NCI-H187 (cell line): ENCODE measurements around the gene GRIA3.
"Not testable (repeated sequence)": the region's sequence is repeated elsewhere in the genome, so short reads cannot be mapped to it uniquely, and the experiment has no call there.

Experiments used
- DNase-seq, 2 experiments: peaks; one replicate each; lab custom pipeline; 2025; lab: John Stamatoyannopoulos, UW

Gene GRIA3

DNA sequence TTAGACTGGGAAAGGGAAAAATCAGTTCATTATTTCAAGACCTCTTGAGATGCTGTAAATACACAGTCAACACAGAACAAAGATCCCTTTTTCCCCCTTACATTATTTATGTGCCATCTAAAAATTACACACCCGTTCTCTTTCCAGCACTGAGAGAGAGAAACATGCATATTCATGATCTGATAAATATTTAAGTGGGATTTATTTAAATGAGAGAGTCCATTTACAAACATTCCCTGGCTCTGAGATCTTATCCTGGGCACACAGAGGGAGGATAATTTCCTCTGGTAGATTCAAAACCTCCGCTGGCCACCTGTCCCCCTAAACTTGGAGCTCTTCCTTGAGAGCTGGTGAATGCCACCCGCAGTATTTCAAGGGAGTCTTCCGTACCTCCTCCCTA, 88.6 kb downstream of the GRIA3 start:
- DNase-seq, result no peak

DNA sequence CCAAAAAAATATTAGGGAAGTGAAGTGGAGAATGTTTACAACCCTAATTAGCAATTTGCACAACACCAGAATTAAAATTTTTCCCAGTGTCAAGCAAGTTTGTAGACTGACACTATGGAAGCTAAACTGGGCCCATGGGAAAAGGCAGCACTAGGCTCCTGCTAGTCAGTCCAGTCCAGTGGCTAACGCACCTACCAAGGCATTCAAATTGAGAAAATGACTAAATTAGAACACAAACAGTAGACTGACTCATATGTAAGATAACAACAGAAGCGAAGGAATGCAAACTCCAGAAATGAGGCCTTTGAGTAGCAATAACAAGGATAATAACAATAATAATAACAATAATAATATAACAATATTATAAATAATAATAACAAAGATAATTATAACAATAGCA, 90.7 kb downstream of the GRIA3 start:
- DNase-seq, result no peak

DNA sequence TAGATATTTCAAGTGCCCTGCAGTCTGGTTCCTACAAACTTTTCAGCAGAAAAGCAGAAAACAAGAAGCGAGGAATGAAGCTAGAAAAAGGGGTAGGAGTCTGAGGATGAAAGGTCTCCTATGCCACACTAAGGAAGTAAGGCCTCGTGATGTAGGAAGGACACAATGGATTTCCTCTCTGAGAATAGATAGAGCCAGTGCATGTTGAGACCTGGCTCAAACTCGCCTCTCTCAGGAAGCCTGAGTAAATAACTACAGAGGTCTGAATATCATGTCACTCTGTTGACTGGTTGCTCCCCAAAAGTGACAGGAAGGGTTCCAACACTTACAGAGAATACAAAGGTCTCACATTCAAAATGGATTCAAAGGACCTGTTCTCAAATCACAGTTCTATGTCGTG, 93.3 kb downstream of the GRIA3 start:
- no peak for DNase-seq

DNA sequence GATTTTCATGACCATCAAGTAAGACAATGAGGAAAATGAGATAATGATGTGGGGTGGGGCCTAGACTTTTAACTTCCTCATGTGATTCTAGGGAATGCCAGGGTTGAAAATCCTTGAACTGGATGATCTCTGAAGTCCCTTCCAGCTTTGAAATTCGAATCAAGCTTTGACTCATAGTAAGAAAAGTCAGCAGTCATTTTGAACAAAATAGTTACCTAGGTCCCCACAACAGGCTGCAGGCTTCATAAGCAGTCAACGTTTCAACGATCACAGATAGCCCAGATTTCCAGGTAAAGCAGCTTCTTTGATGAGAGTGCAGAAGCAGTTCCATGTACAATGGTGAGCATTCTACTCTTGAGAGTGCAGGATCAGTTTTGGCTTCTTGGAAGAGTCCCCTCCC, 93.7 kb downstream of the GRIA3 start:
- DNase-seq, result no peak

DNA sequence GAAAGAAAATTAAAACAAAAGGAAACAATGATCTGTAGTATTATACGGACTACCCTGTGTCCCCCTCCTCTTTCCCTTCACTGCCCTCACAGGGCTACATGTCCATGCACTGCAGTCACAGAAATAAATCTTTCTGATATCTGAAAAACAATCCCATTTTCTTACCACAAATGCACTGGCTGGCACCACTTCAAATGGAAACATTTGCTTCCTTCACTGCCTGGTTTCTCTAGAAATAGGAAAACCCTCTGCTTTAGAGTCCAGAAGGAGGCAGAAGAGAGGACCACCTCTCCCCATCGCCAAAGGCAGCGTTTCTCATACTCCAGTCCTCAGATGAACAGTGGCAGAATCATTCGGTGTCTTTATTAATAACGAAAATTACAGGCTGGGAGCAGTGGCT, 98.2 kb downstream of the GRIA3 start:
- no peak for DNase-seq

DNA sequence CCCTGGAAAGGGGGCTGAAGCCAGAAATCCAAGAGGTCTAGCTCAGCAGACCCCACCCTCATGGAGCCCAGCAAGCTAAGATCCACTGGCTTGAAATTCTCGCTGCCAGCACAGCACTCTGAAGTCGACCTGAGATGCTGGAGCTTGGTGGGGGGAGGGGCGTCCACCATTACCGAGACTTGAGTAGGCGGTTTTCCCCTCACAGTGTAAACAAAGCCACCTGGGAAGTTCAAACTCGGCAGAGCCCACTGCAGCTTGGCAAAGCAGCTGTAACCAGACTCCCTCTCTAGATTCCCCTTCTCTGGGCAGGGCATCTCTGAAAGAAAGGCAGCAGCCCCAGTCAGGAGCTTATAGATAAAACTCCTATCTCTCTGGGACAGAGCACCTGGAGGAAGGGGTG, 99.3 kb downstream of the GRIA3 start:
- not testable (repeated sequence) for DNase-seq

DNA sequence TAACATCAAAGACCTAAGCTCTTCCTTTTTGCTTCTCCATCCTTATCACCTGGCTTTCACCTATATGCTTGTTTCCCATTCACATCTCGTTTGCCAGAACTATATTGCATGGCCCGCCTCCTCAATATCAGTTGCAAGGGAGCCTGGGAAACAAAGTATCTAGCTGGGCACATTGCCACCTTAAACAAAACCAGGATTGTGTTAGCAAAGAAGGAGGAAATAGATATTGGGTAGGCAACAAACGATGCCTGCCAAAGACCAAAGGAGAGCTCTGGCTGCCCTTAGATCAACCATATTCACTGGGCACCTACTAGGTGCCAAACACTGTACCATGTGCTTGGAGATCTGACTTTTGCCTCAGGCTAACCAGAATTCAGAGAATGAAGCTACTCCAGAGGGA, 107.5 kb downstream of the GRIA3 start:
- no peak for DNase-seq

DNA sequence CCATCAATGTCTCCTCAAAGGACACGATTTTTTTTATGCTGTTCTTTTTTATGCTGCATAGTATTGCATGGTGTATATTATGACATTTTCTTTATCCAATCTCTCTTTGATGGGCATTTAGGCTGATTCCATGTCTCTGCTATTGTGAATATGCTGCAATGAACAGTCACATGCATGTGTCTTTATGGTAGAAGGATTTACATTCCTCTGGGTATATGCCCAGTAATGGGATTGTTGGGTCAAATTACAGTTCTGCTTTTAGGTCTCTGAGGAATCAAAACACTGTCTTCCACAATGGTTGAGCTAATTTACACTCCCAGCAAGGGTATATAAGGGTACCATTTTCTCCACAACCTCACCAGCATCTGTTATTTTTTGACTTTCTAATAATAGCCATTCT, 113.9 kb downstream of the GRIA3 start:
- DNase-seq, result no peak

DNA sequence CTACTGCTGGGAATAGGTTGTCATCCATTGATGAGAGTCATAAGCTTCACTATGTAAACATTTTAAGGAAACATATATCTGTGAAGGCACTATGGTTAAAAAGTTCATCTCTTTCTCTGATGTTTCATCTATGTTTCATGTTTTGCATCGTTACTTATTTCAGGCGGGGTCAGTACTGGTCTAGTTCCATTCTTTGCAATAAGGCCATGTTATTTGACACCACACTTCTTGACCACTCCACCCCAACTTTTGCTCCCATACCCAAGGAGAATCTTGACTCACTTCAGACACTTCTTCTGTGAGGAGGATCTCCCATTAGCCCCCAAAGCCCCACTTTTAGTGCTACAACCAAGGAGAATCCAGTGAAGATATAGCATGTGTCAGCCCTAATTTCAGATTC, 119.4 kb downstream of the GRIA3 start:
- no peak for DNase-seq

DNA sequence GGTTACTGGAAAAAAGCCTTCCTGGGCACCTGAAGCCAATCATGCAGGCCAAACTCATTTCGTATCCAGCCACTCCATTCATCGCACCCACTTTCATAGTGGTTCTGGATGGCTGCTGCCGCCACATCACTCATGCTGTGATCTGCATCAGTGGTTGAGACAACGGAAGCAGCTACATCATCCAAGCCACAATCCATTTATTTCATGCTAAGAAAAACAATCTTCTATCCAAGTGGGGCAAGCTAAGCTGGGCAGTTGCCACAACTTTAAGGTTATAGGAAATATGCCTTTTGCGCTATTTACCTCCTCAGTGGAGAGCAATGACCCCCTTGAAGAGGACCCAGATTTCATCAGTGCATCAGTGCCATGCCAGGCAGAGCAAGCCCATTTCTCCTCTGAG, 124.6 kb downstream of the GRIA3 start:
- DNase-seq, result no peak

DNA sequence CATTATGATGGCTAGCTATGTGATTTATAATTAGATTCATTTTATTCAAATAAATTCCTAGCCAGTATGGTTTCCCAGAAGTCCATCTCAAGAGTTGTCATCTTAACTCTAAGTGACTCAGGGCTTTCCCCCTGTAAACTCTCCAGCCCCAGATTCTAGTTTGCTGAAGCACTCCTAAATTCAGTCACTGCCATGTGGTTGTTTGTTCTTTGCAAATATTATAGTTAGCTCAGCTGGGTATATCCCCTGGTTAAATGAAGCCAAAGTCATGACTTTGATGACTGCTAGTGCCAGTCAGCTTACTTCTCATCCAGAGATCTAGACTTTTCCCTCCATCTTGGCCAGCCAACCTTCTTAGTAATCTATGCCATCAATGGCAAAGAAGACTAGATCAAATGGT, 126.0 kb downstream of the GRIA3 start:
- no peak for DNase-seq

DNA sequence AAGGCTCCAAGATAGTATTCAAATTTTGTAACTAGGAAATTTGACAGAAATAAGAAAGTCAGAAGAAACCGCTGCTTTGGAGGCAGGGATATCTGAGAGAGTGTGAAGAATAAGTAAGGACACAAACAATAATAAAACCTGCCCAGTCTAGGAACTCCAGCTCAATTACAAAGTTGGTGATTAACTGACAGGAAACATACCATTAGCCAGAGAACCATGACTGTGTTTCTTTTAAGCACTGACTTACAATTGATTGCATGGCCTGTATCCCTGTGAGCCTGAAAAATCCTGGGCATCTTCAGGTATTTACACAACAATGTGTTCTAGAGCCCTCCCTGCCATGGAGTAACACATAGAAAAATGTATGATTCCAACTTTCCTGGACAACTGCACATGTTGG, 127.4 kb downstream of the GRIA3 start:
- DNase-seq, result no peak

DNA sequence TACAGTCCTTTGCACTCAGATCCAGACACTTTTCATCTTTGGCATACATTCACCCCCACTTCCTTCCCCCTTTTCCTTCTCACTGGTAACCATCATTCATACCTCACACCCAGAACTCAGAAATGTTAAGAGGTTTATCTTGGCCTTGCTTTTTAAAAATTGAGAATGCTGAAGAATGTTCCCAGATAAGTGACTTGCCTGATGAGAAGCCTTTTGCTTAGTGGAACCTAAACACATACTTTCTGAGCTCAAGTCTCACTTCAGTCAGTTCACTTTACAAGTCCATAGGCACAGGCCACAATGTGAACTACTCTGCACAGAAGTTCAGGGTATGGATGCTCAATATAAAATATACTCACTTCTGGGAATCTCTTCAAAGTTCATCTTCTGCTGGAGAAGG, 129.4 kb downstream of the GRIA3 start:
- DNase-seq, result no peak

DNA sequence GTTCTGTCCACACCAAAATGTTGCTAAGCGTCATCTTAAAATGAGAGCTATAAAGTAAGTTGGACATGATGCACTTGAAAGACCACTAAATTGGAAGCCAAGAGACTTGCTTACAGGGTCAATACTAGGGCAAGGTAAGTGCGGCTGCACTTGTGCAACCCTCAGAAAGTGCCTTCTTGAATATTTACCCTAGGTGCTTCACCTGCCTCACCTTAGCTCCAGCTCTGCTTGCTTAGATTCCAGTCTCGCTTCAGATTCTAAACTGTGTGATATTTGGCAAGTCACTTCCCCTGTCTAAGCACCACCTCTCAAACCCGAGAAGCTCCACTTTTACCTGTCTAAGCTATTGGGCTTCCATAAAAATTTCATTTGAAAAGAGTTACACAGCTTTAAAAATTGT, 136.5 kb downstream of the GRIA3 start:
- DNase-seq, result no peak

DNA sequence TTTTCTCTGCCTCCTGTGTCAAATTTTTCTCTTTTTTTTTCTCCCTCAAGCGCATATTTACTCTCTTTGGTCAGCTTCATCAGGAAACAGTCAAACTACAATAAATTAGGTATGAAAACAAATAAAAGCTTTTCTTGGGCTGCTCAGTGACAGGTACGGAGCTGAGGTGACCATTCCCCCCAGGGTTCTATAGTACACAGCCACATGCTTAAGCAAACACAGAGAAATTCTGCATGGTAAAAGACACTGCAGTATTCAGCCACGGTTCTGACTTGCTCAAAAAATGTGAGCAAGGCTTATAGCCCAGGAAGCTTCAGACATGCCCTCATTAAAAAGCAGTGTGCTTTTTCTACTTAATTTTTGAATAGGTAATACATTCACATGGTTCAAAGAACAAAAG, 138.5 kb downstream of the GRIA3 start:
- DNase-seq, result no peak

DNA sequence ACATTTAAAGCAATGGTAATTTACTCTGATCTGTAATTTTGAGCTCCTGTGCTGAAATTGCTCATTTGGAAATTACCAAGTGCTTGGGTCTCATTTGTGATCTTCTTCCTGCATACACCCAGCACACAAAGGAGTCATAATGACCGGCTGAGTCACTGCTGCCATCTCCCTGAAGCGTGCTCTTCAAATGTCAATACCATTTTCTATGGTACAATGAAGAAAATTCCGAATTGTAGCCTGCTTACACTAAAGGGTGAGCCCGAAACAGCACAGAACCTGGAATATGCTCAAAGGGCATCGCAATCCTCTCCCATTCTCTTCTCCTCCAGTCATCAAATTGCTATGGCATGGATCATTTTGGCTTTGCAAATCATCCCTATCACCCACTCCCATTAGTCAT, 140.5 kb downstream of the GRIA3 start:
- DNase-seq, result no peak

DNA sequence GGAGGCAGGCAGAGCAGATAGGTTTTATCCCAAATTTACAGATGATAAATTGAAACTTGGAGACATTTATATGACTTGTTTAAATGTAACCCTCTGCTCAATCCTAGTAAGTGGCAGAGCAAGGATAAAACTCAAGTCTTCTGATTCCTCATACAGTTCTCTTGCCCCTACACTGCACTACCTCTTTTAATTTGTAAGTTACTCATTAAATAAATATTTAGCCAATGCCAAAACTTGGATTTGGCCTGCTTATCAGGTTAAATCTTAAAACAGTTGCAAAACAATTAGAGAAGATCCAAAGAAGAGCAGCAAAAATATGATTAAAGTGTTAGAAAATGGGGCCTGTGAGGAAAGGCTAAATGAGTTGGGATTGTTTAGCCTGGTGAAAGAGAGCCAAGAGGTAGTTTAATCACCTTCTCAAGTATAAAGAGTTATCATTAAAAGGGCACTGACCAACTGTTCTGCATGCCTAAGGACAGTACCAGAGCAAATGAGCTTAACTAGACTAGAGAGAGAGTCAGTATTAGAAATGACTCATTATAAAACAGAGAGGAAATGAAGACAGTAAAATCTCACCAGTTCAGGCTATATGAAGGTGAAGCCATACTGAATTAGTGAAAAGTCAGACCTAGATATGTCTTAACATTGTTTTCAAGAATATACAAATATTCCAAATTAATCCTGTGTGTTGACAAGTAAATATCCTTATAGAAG, 146.3 kb downstream of the GRIA3 start:
- DNase-seq, result no peak

DNA sequence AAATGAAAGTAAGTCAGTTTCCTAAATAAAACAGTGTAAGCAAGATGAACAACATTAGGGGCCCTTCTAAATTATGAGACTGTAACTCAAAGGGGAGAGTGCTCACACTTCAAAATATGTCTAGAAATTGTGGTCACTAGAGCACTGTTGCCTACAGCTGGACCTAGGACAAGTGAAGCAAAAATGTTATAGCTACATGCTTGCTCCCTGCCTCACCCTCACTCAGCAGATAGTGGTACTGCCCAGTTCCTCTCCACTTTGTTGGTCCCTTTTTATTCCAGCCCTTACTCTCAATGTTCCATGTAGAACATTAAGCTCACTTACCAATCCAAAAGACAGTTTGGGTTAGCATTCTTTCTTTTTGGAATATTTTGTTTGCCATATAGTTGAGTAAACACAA, 147.3 kb downstream of the GRIA3 start:
- DNase-seq, result no peak

DNA sequence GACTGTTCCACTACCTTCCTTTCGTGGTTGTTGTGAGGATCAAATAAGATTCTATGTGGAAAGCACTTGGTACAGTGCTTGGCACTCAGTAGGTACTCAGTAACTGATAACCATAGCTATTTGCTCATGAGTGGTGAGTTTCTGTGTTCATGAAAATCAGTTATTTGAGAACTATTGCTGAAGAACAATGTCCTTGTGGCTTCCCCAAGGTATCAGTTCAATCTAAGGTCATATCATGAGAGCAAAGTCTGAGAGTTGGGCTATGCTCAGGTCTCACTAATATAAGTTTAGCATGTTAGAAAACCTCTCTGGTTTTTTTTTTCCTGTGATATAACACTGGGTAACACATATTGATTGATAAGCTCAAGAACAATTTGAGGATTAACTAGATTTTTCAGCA, 147.8 kb downstream of the GRIA3 start:
- no peak for DNase-seq

DNA sequence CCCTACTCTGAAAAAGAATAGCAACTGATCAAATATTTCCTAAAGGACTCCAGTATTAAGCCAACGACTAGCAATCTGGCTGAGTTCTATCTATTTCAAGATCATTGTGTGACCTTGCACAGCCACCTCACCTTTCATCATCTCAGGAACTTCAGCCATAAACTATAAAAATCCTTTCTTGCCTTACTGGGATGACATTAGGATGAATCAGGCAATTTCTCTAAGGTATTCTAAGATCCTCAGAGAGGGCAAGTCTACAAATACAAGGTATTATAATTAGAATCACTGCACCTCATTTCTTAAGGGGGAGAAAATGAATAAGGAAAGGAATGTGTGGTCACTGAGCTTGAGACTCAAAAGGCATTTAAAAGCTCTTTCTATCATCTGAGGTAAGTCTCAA, 152.6 kb downstream of the GRIA3 start:
- DNase-seq, result no peak

DNA sequence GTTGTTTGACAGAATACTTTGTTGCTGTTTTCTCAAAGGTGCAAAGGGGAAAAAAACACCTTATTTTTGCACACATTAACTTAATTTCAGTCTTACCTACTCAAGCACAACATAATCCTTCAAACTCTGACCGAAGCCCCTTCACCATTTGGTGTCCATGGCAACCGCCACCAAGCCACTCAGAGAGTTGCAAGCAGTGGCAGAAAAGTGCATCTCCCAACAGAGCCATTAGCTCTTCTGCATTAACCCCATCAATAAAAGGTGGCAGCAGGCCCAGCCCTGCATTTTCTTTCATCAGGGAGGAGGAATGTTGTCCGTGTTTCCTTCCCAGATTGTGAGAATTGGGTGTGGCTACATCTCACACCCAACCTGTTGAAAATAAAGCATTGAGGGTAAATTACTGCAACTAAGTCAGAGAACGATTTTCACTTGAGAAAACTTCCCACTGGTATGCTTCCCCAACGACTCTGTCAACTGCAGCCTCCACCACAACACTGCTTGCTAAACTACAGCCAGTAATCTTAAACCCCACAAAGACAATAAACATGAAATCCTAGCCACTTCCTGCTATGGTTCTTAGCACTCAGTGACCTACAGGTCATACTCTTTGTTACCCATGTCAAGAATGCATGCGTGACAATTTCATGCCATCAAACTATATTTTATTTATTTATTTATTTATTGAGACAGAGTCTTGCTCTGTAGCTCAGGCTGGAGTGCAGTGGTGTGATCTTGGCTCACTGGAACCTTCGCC, 154.0 kb downstream of the GRIA3 start:
- DNase-seq, result no peak

DNA sequence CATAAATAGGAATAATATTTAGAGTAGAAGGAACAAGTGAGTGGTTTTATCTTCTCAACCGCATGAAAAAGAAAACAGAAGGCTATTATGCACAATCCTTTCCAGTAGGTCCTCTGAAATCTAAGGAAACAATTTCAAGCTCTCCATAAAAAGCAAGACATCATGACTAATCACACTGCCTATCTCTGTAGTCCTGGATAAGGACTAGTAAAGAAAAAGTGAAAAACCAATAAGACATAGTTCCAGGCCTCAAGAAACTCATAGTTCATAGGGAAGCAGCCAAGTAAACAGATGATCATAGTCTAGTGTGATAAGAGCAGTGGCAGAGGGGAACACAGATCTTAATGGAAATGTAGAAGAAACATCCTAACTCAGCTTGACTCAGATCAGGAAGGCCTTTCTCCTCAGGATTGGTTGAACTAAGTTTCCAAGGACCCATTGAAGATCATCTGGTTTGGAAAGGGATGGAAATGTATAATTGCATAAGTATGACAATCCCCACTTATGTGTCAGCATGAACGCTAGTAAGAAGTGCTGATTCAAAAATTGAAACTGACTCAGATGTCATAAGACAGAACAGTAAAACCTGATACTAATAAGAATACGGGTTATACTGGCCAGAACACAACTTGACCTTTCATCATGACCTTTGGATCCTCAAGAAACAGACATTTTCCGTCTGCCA, 155.3 kb downstream of the GRIA3 start:
- no peak for DNase-seq

DNA sequence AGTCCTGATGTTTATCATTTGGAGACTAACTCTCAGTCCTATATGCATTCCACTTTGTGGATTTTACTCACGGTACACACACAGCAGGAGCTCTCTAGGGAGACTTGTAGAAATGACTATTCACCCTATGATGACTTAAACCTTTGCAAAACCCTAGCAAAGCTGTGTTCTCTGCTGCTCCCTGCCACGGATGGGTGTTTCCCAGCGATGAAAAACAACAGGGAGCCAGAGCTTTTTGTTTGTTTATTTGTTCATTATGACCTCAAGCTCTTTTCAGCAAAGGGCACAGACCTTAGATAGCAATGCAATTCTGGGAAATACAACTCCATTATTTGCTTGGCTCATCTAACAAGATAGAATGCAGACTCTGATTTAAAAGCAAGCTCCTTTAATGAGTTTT, 156.6 kb downstream of the GRIA3 start:
- no peak for DNase-seq
